Lower leg skin (tissue), 3 donors: ENCODE data around the gene NBEA.

Source experiments
- CTCF ChIP-seq, 3 donors: fragments of 450-650 bp; IDR thresholded peaks; one replicate each; pipeline ENCODE4 v1.5.1; 2016; ENCODE audit warnings: antibody characterized with exemption in 3 of 3, mild to moderate bottlenecking in 3 of 3, moderate library complexity in 2 of 3
- POLR2A ChIP-seq, 2 donors: fragments of 450-650 bp; IDR thresholded peaks; one replicate each; pipeline ENCODE4 v1.6.1; 2016 to 2017; ENCODE audit warnings: antibody characterized with exemption in 2 of 2, mild to moderate bottlenecking in 1 of 2, moderate library complexity in 1 of 2

- TF ChIP-seq CTCF (IDR thresholded peaks at IDR 0.05) (no peak), POLR2A (IDR thresholded peaks at IDR 0.05) (no peak)
Measured at GRCh38 chr13:35596321-35597030, 654.4 kb downstream of the NBEA start.
